Measurements from ENCODE around the gene MSX1.
A peak's percentile ranks its signal among the peaks of the same experiment; 100 is the strongest.
"Not testable (repeated sequence)": the region's sequence is repeated elsewhere in the genome, so short reads cannot be mapped to it uniquely, and the experiment has no call there.

Gene MSX1

GRCh38 chr4:4859325-4859798 is at the start of gene MSX1:
Gene MSX1, plus strand, starts transcription at chr4:4859665. Its CDS starts 235 bp downstream, at chr4:4859900.
- peak; percentile 20 for DNase-seq (ENCODE audit: low read depth)

DNA sequence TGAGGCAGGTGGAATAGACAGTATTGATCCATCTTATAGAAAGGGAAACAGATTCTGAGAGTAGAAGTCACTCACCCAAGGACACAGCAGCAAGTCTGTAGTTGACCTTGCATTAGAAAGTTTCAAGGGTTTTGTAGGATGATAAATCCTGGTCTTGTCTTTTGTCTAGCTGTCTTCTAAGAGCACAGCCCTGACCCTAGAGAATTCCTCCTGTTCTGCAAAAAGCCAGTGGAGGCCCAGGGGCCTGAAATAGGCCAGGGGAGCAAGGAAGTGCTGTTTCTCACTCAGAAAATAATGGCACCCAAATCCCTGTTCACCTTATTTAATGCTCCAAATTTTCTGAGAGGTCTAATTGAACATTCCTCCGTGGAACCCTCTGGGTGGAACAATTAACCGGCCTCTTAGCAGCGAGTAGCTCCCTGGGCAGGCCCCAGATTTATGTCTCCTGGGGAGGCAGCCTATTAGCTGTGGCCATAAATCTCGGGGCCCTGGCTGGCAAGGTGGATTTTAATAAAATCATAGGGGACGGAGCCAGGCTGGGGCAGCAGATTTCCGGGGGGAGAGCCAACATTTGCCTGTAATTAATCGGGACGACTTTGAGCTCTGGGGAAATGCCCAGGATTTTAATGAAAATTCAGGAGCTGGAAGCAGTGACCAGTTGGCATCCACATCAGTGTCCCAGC is 49.2 kb upstream of the MSX1 start:
- no peak for DNase-seq (ENCODE audit: low read depth)

DNA sequence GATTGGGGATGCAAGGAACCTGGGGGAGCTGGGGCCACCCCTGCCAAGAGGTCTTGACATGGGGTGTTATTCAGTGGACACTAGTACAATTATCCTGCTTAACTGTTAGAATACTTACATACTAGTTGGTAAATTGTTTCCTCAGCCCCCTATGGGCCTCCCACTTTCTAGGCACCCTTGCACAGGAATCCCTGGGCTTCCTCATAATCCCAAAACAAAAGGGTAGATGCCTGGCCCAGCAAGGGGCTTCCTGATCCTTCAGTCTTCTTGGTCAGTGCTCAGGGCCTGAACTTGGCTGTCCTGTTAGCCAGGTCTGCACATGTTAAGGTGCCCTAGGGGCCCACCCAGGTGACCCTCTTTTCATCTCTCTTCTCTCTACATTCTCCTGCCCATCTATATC is 48.7 kb upstream of the MSX1 start:
- no peak for DNase-seq (ENCODE audit: low read depth)

- DNase-seq (ENCODE audit: low read depth), result no peak
These were observed 47.2 kb upstream of the MSX1 start for GRCh38 chr4:4812145-4812794.

GRCh38 chr4:4818415-4819212 is 40.9 kb upstream of the MSX1 start:
- DNase-seq (ENCODE audit: low read depth), result no peak

DNA sequence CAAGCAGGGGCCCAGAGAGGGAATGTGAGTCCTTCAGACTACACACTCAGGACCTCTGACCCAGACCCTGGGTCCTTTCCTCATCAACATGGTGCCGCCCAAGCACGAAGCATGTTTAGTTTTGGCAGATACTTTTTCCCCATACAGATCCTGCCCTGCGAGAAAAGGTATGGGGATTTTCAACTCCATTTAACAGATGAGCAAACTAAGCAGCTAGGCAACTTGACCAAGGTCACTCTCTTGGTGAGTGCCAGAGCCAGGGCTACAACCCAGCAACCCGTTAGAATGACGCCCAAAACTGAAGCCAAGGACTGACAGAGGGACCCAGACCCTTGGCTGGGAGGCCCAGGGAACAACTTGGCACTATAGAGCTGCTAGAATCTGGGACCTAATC is 40.3 kb upstream of the MSX1 start:
- no peak for DNase-seq (ENCODE audit: low read depth)

GRCh38 chr4:4820261-4820660 is 39.2 kb upstream of the MSX1 start:
- no peak for DNase-seq (ENCODE audit: low read depth)

- no peak for DNase-seq (ENCODE audit: low read depth)
These were observed 38.7 kb upstream of the MSX1 start for GRCh38 chr4:4820739-4821138.

DNA sequence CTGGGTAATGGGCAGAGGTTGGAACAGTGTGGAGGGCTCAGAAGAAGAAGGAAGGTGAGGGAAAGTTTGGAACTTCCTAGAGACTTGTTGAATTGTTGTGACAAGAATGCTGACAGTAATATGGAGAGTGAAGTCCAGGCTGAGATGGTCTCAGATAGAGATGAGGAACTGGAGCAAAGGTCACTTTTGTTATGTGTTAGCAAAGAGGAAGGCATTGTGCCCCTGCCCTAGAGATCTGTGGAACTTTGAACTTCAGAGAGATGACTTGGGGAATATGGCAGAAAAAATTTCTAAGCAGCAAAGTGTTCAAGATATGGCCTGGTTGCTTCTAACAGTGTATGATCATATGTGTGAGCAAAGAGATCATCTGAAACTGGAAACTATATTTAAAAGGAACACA is 37.9 kb upstream of the MSX1 start:
- DNase-seq (ENCODE audit: low read depth), result no peak

DNA sequence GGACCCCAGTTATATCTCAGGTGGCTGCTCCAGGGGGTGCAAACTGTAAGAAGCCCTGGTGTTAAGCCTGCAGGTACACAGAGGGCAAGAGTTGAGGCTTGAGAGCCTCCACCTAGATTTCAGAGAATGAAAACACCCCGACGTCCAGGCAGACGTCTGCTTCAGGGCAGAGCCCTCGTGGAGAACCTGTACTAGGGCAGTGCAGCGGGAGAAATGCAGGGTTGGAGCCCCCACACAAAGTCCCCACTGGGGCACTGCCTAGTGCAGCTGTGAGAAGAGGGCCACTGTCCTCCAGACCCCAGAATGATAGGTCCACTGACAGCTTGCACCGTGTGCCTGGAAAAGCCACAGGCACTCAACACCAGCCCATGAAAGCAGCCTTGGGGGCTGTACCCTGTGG is 37.2 kb upstream of the MSX1 start:
- not testable (repeated sequence) for DNase-seq (ENCODE audit: low read depth)

DNA sequence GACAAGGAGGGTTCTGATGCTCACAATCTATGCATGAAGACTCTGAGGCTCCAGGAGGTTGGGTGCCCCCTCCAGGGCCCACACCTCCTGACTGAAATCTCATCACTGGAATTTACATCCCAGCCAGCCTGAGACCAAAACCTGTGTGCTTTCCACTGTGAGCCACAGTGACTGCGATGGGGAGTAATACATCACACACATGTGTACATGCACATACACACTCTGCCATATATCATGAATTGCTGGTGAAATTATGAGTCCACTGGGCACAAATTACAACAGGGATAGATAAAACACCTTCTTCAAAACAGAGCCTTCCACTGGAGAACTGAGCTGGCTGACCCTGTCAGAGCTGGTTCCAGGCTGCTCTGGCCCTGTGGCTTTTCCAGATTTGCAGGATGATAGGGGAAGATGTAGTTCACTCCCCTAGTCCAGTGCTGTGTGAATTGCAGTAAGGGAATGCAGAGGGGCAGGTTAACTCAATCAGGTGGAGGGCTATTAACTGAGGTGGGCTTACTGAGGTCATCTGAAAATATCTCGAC is 35.8 kb upstream of the MSX1 start:
- no peak for DNase-seq (ENCODE audit: low read depth)

GRCh38 chr4:4824232-4824631 is 35.2 kb upstream of the MSX1 start:
- no peak for DNase-seq (ENCODE audit: low read depth)

- no peak for DNase-seq (ENCODE audit: low read depth)
These were observed 34.0 kb upstream of the MSX1 start for GRCh38 chr4:4825431-4825830.

DNA sequence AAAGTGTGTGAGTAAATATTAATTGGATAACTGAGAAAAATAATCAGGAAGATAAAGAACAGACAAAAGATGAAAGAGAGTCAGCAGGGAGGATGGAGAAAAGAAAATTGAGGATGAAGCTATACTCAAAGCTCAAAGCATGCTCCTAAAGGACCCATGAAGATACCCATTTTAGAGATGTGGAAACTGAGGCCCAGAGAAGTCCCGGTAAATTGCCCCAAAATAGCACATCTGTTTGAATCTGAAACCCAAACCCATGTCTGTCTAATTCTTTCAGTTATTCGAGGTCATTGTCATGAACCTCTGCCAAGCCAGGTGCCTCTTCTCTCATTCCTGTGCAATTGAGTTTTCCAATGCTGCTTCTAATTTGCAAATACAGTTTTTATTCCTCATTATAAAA is 29.6 kb upstream of the MSX1 start:
- DNase-seq (ENCODE audit: low read depth), result no peak

DNA sequence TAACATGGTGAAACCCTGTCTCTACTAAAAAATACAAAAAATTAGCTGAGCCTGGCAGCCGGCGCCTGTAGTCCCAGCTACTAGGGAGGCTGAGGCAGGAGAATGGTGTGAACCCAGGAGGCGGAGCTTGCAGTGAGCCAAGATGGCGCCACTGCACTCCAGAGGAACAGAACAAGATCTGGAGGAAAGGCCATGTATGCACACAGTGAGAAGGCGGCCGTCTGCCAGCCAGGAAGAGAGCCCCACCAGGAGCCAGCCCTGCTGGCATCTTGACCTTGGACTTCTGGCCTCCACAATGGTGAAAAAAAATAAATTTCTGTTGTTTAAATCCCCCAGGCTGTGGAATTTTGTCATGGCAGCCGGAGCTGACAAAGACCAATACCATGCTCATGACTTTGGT is 28.2 kb upstream of the MSX1 start:
- DNase-seq (ENCODE audit: low read depth), result no peak

DNA sequence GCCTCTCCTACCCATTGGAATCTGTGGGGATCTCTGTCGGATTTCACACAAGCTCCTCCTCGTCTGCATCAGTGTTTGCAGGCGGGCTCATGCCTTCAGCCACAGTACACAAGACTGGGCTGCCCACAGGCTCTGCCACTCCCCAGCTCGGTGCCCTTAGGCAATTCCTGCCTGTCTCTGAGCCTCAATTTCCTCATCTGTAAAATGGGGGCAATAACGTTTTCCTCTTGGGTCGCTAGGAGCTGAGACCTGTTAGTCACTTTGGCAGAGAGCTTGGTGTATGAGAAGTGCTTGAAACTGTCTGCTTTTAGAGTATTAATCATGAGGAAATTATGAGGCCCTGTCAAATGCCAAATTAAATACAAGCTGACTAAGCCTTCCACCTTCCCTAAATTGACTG is 27.6 kb upstream of the MSX1 start:
- no peak for DNase-seq (ENCODE audit: low read depth)

GRCh38 chr4:4836044-4836443 is 23.4 kb upstream of the MSX1 start:
- no peak for DNase-seq (ENCODE audit: low read depth)

DNA sequence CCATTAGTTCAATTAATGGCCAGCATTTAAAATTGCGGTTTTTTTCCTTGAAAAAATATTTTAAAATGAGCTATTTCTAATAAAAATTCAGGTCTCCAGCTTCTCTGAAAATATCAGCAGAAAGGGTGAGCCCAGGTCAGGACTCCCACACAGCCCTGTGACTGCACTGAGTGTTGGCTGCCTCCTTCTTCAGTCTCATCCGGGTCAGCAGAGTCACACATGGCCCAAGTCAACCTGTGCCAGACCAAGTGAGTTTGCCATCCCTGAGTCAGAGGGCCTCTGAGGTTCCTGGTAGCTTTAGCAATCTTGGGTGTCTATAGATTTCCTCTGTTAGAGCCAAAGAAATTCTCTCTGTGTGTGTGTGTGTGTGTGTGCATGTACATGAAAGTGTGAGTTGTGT is 22.1 kb upstream of the MSX1 start:
- DNase-seq (ENCODE audit: low read depth), result no peak

DNA sequence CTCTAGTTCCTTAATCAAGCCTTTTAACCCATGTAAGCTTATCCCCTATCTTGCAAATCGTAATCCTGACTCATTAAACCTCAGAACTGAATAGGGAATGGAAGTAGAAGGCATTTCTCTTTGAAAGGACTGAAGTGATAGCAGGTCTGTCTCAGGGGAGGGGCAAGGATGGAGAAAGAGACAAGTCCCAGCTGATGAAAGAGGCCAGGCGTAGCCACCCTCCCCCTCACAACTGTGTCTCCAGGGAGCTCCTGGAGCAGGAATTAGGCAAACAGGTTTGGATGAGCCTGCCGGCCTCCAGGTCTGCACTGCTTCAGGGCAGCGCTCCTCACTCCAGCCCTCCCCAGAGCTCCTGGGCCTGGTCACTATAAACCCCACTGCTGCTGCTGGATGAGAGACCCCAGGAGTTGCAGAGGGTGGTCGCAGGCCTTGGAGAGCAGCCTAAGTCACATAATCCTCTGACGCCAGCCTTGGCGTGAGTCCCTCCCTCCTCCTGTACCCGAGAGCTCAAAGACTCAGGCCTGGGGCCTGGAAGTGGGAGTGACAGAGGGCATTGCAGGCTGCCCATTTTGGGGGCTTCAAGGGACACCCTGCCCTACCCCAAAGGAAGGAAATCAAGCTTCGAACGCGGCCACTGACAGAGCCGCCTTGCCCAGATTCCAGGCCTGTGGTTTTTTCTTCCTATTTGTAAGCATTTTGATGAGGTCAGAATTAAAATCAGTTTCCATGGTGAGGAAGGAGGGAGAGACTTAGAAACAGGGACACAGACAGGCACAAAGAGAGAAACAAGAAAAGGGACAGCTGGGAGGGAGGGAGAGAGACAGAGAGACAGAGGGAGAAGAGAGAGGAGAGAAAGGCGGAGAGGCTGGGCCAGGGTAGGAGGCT is 21.2 kb upstream of the MSX1 start:
- DNase-seq (ENCODE audit: low read depth), result no peak

- DNase-seq (ENCODE audit: low read depth), result no peak
These were observed 20.3 kb upstream of the MSX1 start for GRCh38 chr4:4838936-4839810.

DNA sequence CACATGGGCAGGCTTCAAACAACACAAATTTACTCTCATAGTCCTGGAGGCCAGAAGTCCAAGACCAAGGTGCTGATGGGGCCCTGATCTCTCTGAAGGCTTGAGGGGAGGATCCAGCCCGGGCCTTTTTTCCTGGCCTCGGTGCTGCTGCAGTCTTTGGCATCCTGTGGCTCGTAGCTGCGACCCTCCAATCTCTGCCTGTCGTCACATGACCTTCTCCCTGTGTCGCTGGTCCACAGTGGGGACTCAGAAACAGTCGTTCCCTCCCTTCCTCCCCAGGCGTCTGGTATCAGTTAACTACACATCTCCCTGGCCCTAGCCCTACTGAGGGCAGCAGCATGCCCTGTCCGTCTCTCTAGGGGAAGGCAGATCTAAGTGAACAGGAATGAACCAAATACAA is 19.1 kb upstream of the MSX1 start:
- DNase-seq (ENCODE audit: low read depth), result no peak
